Tibial nerve (tissue), 4 donors: ENCODE measurements around the gene PPM1L.

ENCODE experiments used
- CTCF ChIP-seq, 5 experiments: fragments of 200-600 bp in 3 of 5; fragments of 450-650 bp in 2 of 5; sonication (generic) in 3 of 5; IDR thresholded peaks; one replicate each; pipeline ENCODE4 v1.5.1; 2016 to 2019; ENCODE audit warnings: antibody characterized with exemption in 5 of 5, mild to moderate bottlenecking in 3 of 5, moderate library complexity in 2 of 5
- EP300 ChIP-seq, 2 donors: sonication (generic); formaldehyde crosslinking; IDR thresholded peaks; one replicate each; pipeline ENCODE4 v1.6.1; 2017; ENCODE audit warnings: antibody characterized with exemption in 2 of 2, mild to moderate bottlenecking in 1 of 2

- TF ChIP-seq CTCF (IDR thresholded peaks at IDR 0.05) = no peak
- TF ChIP-seq EP300 (IDR thresholded peaks at IDR 0.05) = no peak
Observed at GRCh38 chr3:160980740-160981139, 224.7 kb downstream of the PPM1L start.
